ENCODE data around the gene ADGRG3. TPM values are rescaled to one million over a fixed set of nuclear protein-coding genes. Genes with fewer than 3 reads are reported as not detected.
"Not testable (repeated sequence)": the region's sequence is repeated elsewhere in the genome, so short reads cannot be mapped to it uniquely, and the experiment has no call there.

The ADGRG3 gene
- total and polyA plus RNA-seq, 8 donors: 0.46 to 50.2 (median 1.7) TPM; not detected in 2

DNA sequence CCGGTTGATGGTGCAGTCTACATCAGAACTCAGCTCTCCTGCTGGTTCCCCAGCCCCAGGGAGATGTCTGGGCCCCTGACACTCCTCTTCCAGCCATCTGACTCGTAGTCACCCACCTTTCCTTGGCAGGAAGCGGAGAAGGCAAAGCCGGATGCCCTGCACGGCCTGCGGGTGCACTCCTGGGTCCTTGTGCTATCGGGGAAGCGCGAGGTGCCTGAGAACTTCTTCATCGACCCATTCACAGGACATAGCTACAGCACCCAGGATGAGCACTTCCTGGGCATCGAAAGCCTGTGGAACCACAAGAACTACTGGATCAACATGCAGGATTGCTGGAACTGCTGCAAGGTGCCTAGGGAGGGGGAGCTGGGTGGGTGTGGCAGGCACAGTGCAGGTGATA, 39.2 kb downstream of the ADGRG3 start:
- Histone ChIP-seq H3K4me1 (peaks cover 0 to 13% (median 3%) of the 10 kb centered on the region in 4 donors), H3K27me3 (peaks cover 0 to 5% (median 5%) of the 10 kb centered on the region in 3 donors), H3K36me3 (no peaks in the 10 kb centered on the region), H3K9me3 (no peaks in the 10 kb centered on the region), H3K4me3 (no peak overlapping the region), H3K27ac (no peak overlapping the region)
- no peak for TF ChIP-seq POLR2A (IDR thresholded peaks at IDR 0.05)
- peak in 1 of 2 donors; percentile 19 for DNase-seq
- 86 to 93% (median 90%) methylated on average over 11 of the region's 11 CpGs for WGBS, 5 donors
- intact Hi-C loops (cut with DNase I; ENCODE audit: low total_unique reads): no loop called here

DNA sequence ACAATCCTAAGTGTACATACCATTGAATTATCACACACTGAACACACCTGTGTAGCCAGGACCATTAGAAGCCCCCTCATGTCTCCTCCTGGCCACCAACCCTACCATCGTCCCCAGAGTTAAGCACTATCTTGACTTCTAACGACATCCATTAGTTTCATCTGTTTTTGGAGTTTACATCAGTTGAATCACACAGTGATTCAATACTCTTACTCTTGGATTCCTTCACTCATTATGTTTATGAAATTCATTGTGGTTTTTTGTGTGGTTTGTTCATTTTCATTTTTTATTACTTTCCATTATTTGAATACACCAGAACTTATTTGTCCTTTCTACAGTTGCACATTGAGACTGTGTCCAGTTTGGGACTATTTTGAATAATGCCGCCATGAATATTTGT, 40.1 kb downstream of the ADGRG3 start:
- no peak for DNase-seq
- TF ChIP-seq POLR2AphosphoS5 (IDR thresholded peaks at IDR 0.05) (no peak), EP300 (IDR thresholded peaks at IDR 0.05) (no peak), POLR2A (IDR thresholded peaks at IDR 0.05) (no peak)
- TF ChIP-seq, protein P1, sequence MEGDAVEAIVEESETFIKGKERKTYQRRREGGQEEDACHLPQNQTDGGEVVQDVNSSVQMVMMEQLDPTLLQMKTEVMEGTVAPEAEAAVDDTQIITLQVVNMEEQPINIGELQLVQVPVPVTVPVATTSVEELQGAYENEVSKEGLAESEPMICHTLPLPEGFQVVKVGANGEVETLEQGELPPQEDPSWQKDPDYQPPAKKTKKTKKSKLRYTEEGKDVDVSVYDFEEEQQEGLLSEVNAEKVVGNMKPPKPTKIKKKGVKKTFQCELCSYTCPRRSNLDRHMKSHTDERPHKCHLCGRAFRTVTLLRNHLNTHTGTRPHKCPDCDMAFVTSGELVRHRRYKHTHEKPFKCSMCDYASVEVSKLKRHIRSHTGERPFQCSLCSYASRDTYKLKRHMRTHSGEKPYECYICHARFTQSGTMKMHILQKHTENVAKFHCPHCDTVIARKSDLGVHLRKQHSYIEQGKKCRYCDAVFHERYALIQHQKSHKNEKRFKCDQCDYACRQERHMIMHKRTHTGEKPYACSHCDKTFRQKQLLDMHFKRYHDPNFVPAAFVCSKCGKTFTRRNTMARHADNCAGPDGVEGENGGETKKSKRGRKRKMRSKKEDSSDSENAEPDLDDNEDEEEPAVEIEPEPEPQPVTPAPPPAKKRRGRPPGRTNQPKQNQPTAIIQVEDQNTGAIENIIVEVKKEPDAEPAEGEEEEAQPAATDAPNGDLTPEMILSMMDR (IDR thresholded peaks at IDR 0.05): no peak
- intact Hi-C loops (cut with DNase I; ENCODE audit: low total_unique reads): no loop called here
- Histone ChIP-seq H3K27me3 (peaks cover 0 to 5% (median 5%) of the 10 kb centered on the region in 3 donors), H3K4me1 (peaks cover 0 to 13% (median 3%) of the 10 kb centered on the region in 4 donors), H3K27ac (no peak overlapping the region), H3K4me3 (no peak overlapping the region), H3K9me3 (no peaks in the 10 kb centered on the region), H3K36me3 (no peaks in the 10 kb centered on the region)
- WGBS, 5 donors: 85 to 96% (median 91%) methylated on average over 3 of the region's 3 CpGs

DNA sequence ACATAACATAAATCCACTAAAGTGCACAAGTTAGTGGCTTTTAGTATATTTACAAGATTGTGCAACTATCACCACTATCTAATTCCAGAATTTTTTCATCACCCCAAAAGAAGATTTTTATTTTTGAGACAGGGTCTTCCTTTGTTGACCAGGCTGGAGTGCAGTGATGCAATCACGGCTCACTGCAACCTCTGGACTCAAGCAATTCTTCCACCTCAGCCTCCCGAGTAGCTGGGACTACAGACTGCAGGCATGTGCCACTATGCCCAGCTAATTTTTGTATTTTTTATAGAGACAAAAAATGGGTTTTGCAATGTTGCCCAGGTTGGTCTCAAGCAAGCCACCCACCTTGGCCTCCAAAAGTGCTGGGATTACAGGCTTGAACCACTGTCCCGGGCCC, 41.6 kb downstream of the ADGRG3 start:
- peaks cover 0 to 5% (median 5%) of the 10 kb centered on the region in 3 donors for H3K27me3 ChIP-seq
- 84 to 92% (median 89%) methylated on average over 3 of the region's 3 CpGs for whole genome bisulfite sequencing, 5 donors
- H3K27ac ChIP-seq: no peak overlapping the region
- TF ChIP-seq, protein P1 (IDR thresholded peaks at IDR 0.05): no peak
- TF ChIP-seq POLR2AphosphoS5 (IDR thresholded peaks at IDR 0.05) (no peak), POLR2A (IDR thresholded peaks at IDR 0.05) (no peak), EP300 (IDR thresholded peaks at IDR 0.05) (no peak)
- H3K36me3 ChIP-seq: no peaks in the 10 kb centered on the region
- intact Hi-C loops (cut with DNase I; ENCODE audit: low total_unique reads): no loop called here
- peaks cover 0 to 1% (median 0%) of the 10 kb centered on the region in 4 donors for H3K4me1 ChIP-seq
- H3K4me3 ChIP-seq: no peak overlapping the region
- no peaks in the 10 kb centered on the region for H3K9me3 ChIP-seq
- no peak for DNase-seq

DNA sequence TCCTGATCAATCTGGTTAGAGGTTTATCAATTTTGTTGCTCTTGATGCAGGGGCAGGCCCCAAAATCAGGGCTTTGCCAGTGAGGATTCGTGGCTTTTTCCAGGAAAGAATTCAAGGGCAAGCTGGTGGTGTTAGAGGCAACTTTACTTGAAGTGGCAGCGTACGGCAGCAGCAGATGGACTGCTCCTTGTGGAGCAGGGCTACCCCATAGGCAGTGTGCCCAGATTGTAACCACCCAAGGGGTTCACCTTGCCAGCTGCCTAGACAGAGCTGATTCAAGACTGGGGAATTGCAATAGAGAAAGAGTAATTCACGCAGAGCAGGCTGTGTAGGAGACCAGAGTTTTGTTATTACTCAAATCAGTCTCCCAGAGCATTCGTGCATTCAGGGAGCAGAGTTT, 43.2 kb downstream of the ADGRG3 start:
- TF ChIP-seq POLR2AphosphoS5 (IDR thresholded peaks at IDR 0.05): no peak
- no peak for TF ChIP-seq POLR2A (IDR thresholded peaks at IDR 0.05)
- no peak for TF ChIP-seq EP300 (IDR thresholded peaks at IDR 0.05)
- TF ChIP-seq, protein P1 (IDR thresholded peaks at IDR 0.05): no peak
- Histone ChIP-seq H3K4me3 (no peak overlapping the region), H3K36me3 (no peaks in the 10 kb centered on the region), H3K27ac (no peak overlapping the region), H3K9me3 (no peaks in the 10 kb centered on the region), H3K27me3 (peaks cover 0 to 5% (median 5%) of the 10 kb centered on the region in 3 donors), H3K4me1 (no peaks in the 10 kb centered on the region)
- intact Hi-C loops (cut with DNase I; ENCODE audit: low total_unique reads): no loop called here
- DNase-seq: peak in 1 of 2 donors; percentile 5
- 79 to 87% (median 87%) methylated on average over 5 of the region's 5 CpGs for WGBS, 5 donors

DNA sequence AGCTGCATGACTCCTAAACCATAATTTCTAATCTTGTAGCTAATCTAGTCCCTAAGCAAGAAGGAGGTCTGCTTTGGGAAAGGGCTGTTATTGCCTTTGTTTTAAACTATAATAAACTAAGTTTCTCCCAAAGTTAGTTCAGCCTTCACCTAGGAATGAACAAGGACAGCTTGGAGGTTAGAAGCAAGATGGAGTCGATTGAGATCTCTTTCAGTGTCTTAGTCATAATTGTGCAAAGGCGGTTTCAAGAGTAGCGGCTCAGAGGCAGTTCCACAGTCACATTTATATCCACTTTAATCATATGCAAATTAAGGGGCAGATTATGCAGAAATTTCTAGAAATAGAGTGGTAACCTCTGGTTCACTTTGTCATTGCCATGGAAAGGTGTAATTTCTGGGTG, 43.9 kb downstream of the ADGRG3 start:
- WGBS, 5 donors: 83 to 97% (median 94%) methylated on average over 3 of the region's 3 CpGs
- H3K9me3 ChIP-seq: no peaks in the 10 kb centered on the region
- peaks cover 0 to 5% (median 5%) of the 10 kb centered on the region in 3 donors for H3K27me3 ChIP-seq
- H3K27ac ChIP-seq: no peak overlapping the region
- DNase-seq: no peak
- H3K4me3 ChIP-seq: no peak overlapping the region
- intact Hi-C loops (cut with DNase I; ENCODE audit: low total_unique reads): no loop called here
- no peaks in the 10 kb centered on the region for H3K4me1 ChIP-seq
- no peaks in the 10 kb centered on the region for H3K36me3 ChIP-seq
- TF ChIP-seq, protein P1 (IDR thresholded peaks at IDR 0.05): no peak
- no peak for TF ChIP-seq EP300 (IDR thresholded peaks at IDR 0.05)
- TF ChIP-seq POLR2A (IDR thresholded peaks at IDR 0.05): no peak
- no peak for TF ChIP-seq POLR2AphosphoS5 (IDR thresholded peaks at IDR 0.05)

DNA sequence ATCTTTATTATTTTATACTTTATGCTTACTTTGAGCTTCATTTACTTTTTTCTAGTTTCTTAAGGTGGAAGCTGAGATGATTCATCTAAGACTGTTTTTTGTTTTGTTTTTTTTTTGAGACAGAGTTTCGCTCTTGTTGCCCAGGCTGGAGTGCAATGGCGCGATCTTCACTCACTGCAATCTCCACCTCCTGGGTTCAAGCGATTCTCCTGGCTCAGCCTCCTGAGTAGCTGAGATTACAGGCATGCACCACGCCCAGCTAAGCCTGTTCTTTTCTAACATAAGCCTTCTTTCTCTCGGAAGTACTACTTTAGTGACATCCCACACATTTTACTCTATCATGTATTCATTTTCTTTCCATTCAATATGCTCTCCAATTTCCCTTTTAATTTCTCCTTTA, 44.5 kb downstream of the ADGRG3 start:
- H3K27me3 ChIP-seq; intact Hi-C loops (cut with DNase I; ENCODE audit: low total_unique reads): not testable (repeated sequence)

More for the DNA sequence above, 44.5 kb downstream of the ADGRG3 start:
- not testable (repeated sequence) for H3K4me3 ChIP-seq, H3K4me1 ChIP-seq, H3K9me3 ChIP-seq, H3K27ac ChIP-seq, DNase-seq, H3K36me3 ChIP-seq
- WGBS, 5 donors: 42 to 61% (median 54%) methylated on average over 6 of the region's 6 CpGs

All from stomach (tissue), 9 donors.